GM12801 (cell line): Measurements from ENCODE around the gene LRRC28.

Experiments used
- TF ChIP-seq, protein P1 (sequence below): IDR thresholded peaks from one replicate; pipeline ENCODE4 v1.5.1; 2011; ENCODE audit warnings: control low read depth; ENCODE audit not compliant: insufficient read length; ENCODE audit errors: extremely low read depth

LRRC28 gene

DNA sequence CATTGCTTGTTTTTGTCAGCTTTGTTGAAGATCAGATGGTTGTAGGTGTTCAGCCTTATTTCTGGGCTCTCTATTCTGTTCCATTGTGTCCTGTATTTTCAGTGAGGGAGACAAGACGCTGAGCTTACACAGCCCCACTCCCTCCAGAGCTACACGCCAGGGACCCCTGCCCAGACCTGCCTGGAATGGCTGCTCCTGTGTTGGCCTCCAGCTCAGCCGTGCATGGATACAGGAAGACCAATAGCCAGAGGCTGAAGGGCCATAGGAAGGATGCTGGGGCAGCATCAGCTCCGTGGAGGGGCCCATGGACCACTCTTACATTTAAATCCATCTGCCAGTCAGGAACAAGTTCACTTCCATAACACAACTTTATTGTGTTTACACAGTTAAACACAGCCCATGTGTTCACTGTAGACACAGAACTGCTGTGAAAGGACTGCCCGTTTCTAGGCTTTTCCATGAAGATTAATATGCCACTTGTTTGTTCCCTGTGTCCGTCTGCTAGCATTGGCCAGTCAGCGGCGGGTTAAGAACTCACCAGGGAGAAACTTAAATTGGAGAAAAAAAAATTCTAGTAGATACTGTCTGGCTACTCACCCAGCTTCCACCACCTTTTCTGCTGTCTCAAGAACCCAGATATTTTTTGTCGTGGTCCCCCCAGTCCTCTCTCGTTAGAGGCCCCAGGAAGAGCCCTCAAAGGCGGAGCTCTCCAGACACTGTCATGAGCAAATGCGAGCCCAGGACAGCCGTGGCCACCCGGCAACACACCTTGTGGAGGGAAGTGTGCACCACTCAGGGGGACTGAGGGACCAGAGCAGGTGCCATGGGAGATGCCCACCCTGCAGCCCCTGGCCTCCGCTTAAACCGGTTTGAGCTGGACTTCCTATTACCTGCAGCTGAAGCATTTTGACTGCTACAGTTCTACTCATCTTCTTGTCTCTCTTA lies 172.2 kb downstream of the LRRC28 start:
- TF ChIP-seq, protein P1, sequence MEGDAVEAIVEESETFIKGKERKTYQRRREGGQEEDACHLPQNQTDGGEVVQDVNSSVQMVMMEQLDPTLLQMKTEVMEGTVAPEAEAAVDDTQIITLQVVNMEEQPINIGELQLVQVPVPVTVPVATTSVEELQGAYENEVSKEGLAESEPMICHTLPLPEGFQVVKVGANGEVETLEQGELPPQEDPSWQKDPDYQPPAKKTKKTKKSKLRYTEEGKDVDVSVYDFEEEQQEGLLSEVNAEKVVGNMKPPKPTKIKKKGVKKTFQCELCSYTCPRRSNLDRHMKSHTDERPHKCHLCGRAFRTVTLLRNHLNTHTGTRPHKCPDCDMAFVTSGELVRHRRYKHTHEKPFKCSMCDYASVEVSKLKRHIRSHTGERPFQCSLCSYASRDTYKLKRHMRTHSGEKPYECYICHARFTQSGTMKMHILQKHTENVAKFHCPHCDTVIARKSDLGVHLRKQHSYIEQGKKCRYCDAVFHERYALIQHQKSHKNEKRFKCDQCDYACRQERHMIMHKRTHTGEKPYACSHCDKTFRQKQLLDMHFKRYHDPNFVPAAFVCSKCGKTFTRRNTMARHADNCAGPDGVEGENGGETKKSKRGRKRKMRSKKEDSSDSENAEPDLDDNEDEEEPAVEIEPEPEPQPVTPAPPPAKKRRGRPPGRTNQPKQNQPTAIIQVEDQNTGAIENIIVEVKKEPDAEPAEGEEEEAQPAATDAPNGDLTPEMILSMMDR = no peak

DNA sequence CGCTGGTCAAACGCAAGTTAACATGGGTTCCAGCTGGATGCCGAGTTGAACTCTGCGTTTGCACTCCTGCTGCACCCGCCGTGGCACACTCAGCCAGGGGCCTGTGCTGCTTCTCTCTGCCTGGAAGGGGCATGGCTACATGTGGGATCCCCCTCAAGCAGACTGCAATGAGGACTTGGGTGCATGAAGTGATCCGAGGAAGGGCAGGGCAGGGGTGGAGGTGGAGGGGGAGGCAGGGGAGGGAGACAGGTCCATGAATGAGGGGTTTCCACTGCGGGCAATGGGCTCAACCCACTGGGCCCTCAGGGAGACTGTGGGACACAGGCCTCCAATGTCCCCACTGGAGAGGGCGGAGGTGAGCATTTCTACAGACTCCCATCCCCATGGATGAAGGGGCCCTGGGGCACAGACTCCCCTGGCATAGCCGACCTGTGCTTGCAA lies 172.9 kb downstream of the LRRC28 start:
- TF ChIP-seq, protein P1 = no peak

- TF ChIP-seq, protein P1 = no peak
These were observed 173.8 kb downstream of the LRRC28 start for GRCh38 chr15:99424978-99425656.

DNA sequence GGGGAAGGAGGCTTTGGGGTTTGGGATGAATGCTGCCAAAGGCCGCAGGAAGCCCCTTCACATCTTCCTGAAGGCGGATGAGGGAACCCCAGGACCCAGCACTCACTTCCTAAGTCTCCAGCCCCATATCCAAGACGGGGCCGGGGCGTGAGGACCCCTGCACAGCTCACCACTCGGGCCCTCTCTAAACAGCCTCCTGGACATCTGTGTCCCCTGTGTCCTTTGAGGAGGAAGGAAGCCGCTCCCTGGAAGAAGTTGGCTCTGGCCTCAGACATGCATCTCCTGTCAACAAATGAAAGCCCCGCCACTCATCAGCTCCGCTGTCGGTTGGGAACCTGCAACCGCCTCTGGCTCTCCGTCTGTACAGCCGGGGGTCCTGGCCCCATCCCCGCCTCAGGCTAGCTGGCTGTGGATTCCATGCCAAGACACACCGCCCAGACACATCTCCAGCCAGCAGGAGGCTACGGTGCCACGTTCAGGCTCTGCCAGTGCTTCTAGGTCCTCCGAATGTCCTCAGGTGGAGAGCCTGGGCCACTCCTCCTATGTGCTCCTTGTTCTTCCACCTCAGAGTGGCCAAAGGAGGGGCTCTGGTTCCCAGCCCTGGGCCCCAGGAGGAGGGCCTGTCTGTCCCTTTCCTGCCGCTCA lies 174.5 kb downstream of the LRRC28 start:
- TF ChIP-seq, protein P1 = no peak

GRCh38 chr15:99426431-99427105 lies 175.3 kb downstream of the LRRC28 start:
- TF ChIP-seq, protein P1 = no peak

DNA sequence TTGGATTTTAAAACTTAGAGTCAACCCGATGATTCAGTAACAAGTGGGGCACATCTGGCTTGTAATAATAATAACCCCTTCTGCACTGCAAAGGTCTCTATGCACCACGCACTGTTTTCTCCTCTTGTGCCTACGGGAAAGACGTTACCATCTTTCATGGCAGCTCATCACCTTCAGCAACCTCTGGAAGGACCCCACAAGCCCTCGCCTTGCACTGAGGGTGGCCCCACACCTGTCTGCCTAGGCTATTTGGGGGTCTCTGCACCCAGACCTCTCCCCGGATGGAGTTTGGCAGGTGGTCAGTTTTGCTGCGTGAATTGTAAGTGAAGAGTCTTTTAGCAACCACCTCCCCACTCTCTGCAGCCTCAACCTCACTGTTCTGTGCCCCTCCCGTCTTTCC lies 175.9 kb downstream of the LRRC28 start:
- TF ChIP-seq, protein P1 = no peak
